Effector memory CD4-positive, alpha-beta T cell (primary cell): ENCODE results near the gene TTLL5.

Experiments
- DNase-seq, 3 donors: peaks; one replicate each; pipeline ENCODE4 v3.0.0-alpha.2; 2020
- H3K27ac ChIP-seq: 2 replicates; pipeline ENCODE4 v1.7.0; 2013; ENCODE audit warnings: mild to moderate bottlenecking, low read length, moderate library complexity; ENCODE audit not compliant: insufficient read depth, poor library complexity, severe bottlenecking
- H3K27me3 ChIP-seq: replicated peaks from 2 replicates; pipeline ENCODE4 v1.7.0; 2013; ENCODE audit warnings: mild to moderate bottlenecking, low read length; ENCODE audit not compliant: insufficient read depth, control insufficient read depth, poor library complexity, severe bottlenecking
- H3K36me3 ChIP-seq: 2 replicates; pipeline ENCODE4 v1.7.0; 2013; ENCODE audit warnings: mild to moderate bottlenecking, low read length, moderate library complexity; ENCODE audit not compliant: control insufficient read depth, insufficient read depth
- H3K4me1 ChIP-seq: 2 replicates; pipeline ENCODE4 v1.7.0; 2013; ENCODE audit warnings: low read length, mild to moderate bottlenecking; ENCODE audit not compliant: control insufficient read depth, insufficient read depth, poor library complexity, severe bottlenecking
- H3K4me3 ChIP-seq: 2 replicates; pipeline ENCODE4 v1.7.0; 2013; ENCODE audit warnings: low read length, low read depth, mild to moderate bottlenecking; ENCODE audit not compliant: insufficient read depth, poor library complexity, severe bottlenecking
- H3K9me3 ChIP-seq: 2 replicates; pipeline ENCODE4 v1.7.0; 2013; ENCODE audit warnings: mild to moderate bottlenecking, low read length, moderate library complexity; ENCODE audit not compliant: control insufficient read depth

Gene TTLL5

GRCh38 chr14:75987201-75987970 is 326.3 kb downstream of the TTLL5 start:
- no peaks in the 10 kb centered on the region for H3K36me3 ChIP-seq
- DNase-seq: no peak
- H3K4me3 ChIP-seq: no peak overlapping the region
- H3K4me1 ChIP-seq: peaks cover 5% of the 10 kb centered on the region
- no peaks in the 10 kb centered on the region for H3K9me3 ChIP-seq
- no peak overlapping the region for H3K27ac ChIP-seq
- no peaks in the 10 kb centered on the region for H3K27me3 ChIP-seq

GRCh38 chr14:75989134-75989533 is 328.1 kb downstream of the TTLL5 start:
- no peaks in the 10 kb centered on the region for H3K36me3 ChIP-seq
- DNase-seq: no peak
- no peak overlapping the region for H3K27ac ChIP-seq
- no peak overlapping the region for H3K4me3 ChIP-seq
- peaks cover 5% of the 10 kb centered on the region for H3K4me1 ChIP-seq
- no peaks in the 10 kb centered on the region for H3K27me3 ChIP-seq
- no peaks in the 10 kb centered on the region for H3K9me3 ChIP-seq

GRCh38 chr14:75990297-75990696 is 329.3 kb downstream of the TTLL5 start:
- H3K27ac ChIP-seq: no peak overlapping the region
- H3K4me3 ChIP-seq: no peak overlapping the region
- H3K9me3 ChIP-seq: no peaks in the 10 kb centered on the region
- H3K4me1 ChIP-seq: peaks cover 5% of the 10 kb centered on the region
- H3K27me3 ChIP-seq: no peaks in the 10 kb centered on the region
- no peak for DNase-seq
- H3K36me3 ChIP-seq: no peaks in the 10 kb centered on the region

- H3K27me3 ChIP-seq: no peaks in the 10 kb centered on the region
- H3K36me3 ChIP-seq: no peaks in the 10 kb centered on the region
- no peak for DNase-seq
- H3K9me3 ChIP-seq: no peaks in the 10 kb centered on the region
- no peak overlapping the region for H3K4me3 ChIP-seq
- H3K4me1 ChIP-seq: no peaks in the 10 kb centered on the region
- no peak overlapping the region for H3K27ac ChIP-seq
These were observed 330.7 kb downstream of the TTLL5 start for GRCh38 chr14:75991753-75992152.

- DNase-seq: no peak
- Histone ChIP-seq H3K9me3 (no peaks in the 10 kb centered on the region), H3K27ac (no peak overlapping the region), H3K27me3 (no peaks in the 10 kb centered on the region), H3K36me3 (peaks cover 3% of the 10 kb centered on the region), H3K4me1 (no peaks in the 10 kb centered on the region), H3K4me3 (no peak overlapping the region)
These were observed 332.6 kb downstream of the TTLL5 start for GRCh38 chr14:75993567-75994041.

GRCh38 chr14:75995372-75996041 is 334.5 kb downstream of the TTLL5 start:
- no peak overlapping the region for H3K27ac ChIP-seq
- no peaks in the 10 kb centered on the region for H3K9me3 ChIP-seq
- no peak overlapping the region for H3K4me3 ChIP-seq
- no peaks in the 10 kb centered on the region for H3K4me1 ChIP-seq
- no peak for DNase-seq
- H3K36me3 ChIP-seq: peaks cover 3% of the 10 kb centered on the region
- no peaks in the 10 kb centered on the region for H3K27me3 ChIP-seq

GRCh38 chr14:75996488-75996887 is 335.4 kb downstream of the TTLL5 start:
- H3K27me3 ChIP-seq: no peaks in the 10 kb centered on the region
- H3K27ac ChIP-seq: no peak overlapping the region
- no peaks in the 10 kb centered on the region for H3K4me1 ChIP-seq

GRCh38 chr14:75999511-76000190 is 338.6 kb downstream of the TTLL5 start:
- Histone ChIP-seq H3K27ac (no peak overlapping the region), H3K36me3 (peaks cover 10% of the 10 kb centered on the region), H3K9me3 (no peaks in the 10 kb centered on the region), H3K4me3 (no peak overlapping the region), H3K27me3 (no peaks in the 10 kb centered on the region), H3K4me1 (no peaks in the 10 kb centered on the region)
- no peak for DNase-seq

More at GRCh38 chr14:75996488-75996887, 335.4 kb downstream of the TTLL5 start:
- no peak for DNase-seq
- peaks cover 7% of the 10 kb centered on the region for H3K36me3 ChIP-seq
- no peaks in the 10 kb centered on the region for H3K9me3 ChIP-seq
- H3K4me3 ChIP-seq: no peak overlapping the region

GRCh38 chr14:76002383-76002782 is 341.3 kb downstream of the TTLL5 start:
- no peak overlapping the region for H3K27ac ChIP-seq
- no peaks in the 10 kb centered on the region for H3K27me3 ChIP-seq
- H3K4me3 ChIP-seq: no peak overlapping the region
- DNase-seq: no peak
- no peaks in the 10 kb centered on the region for H3K4me1 ChIP-seq
- H3K9me3 ChIP-seq: peaks cover 5% of the 10 kb centered on the region
- peaks cover 8% of the 10 kb centered on the region for H3K36me3 ChIP-seq
